ENCODE results near the gene INAVA. TPM values are rescaled to one million over a fixed set of nuclear protein-coding genes. Genes with fewer than 3 reads are reported as not detected.

INAVA gene
- total RNA-seq, 1 donor from 2014 or later: 185 TPM

GRCh38 chr1:200877839-200878551, 16.7 kb upstream of the INAVA start:
- no peaks in the 10 kb centered on the region for H3K36me3 ChIP-seq (ENCODE audit: control insufficient read depth, insufficient read depth, low read length)
- DNase-seq (ENCODE audit: low read depth): no peak
- H3K4me3 ChIP-seq (ENCODE audit: low read depth, low read length): no peak overlapping the region
- TF ChIP-seq, protein P1, sequence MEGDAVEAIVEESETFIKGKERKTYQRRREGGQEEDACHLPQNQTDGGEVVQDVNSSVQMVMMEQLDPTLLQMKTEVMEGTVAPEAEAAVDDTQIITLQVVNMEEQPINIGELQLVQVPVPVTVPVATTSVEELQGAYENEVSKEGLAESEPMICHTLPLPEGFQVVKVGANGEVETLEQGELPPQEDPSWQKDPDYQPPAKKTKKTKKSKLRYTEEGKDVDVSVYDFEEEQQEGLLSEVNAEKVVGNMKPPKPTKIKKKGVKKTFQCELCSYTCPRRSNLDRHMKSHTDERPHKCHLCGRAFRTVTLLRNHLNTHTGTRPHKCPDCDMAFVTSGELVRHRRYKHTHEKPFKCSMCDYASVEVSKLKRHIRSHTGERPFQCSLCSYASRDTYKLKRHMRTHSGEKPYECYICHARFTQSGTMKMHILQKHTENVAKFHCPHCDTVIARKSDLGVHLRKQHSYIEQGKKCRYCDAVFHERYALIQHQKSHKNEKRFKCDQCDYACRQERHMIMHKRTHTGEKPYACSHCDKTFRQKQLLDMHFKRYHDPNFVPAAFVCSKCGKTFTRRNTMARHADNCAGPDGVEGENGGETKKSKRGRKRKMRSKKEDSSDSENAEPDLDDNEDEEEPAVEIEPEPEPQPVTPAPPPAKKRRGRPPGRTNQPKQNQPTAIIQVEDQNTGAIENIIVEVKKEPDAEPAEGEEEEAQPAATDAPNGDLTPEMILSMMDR (IDR thresholded peaks at IDR 0.05; ENCODE audit: insufficient read depth, low read length, poor library complexity, severe bottlenecking): no peak
- peaks cover 14% of the 10 kb centered on the region for H3K27me3 ChIP-seq (ENCODE audit: control insufficient read depth, insufficient read depth, low read length)

GRCh38 chr1:200880212-200880611, 14.5 kb upstream of the INAVA start:
- H3K27me3 ChIP-seq (ENCODE audit: control insufficient read depth, insufficient read depth, low read length): no peaks in the 10 kb centered on the region
- H3K36me3 ChIP-seq (ENCODE audit: control insufficient read depth, insufficient read depth, low read length): no peaks in the 10 kb centered on the region
- no peak for DNase-seq (ENCODE audit: low read depth)
- TF ChIP-seq, protein P1 (IDR thresholded peaks at IDR 0.05; ENCODE audit: insufficient read depth, low read length, poor library complexity, severe bottlenecking): no peak
- H3K4me3 ChIP-seq (ENCODE audit: low read depth, low read length): no peak overlapping the region

DNA sequence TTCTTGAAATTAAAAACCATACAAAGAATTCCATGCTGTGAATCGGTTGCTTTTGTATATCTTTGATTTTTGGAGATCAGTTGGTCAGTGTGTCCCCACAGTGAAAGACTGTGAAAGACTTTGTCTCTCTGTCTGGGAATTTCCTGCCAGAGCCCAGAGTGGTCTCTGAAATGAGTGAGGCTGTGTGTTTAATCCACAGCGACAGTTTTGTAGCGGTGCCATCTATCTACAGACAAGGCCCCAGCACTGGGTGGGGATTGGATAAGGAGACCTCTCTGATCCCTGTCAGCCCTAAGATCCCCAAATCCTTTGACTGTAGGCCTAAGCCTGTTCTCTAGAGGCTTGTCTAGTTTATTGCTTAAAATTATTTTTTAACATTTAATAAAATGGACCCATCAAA, 11.6 kb upstream of the INAVA start:
- no peaks in the 10 kb centered on the region for H3K36me3 ChIP-seq (ENCODE audit: control insufficient read depth, insufficient read depth, low read length)
- no peak for DNase-seq (ENCODE audit: low read depth)
- no peak overlapping the region for H3K4me3 ChIP-seq (ENCODE audit: low read depth, low read length)
- TF ChIP-seq, protein P1 (IDR thresholded peaks at IDR 0.05; ENCODE audit: insufficient read depth, low read length, poor library complexity, severe bottlenecking): no peak
- H3K27me3 ChIP-seq (ENCODE audit: control insufficient read depth, insufficient read depth, low read length): no peaks in the 10 kb centered on the region

- H3K4me3 ChIP-seq (ENCODE audit: low read depth, low read length): no peak overlapping the region
- no peaks in the 10 kb centered on the region for H3K36me3 ChIP-seq (ENCODE audit: control insufficient read depth, insufficient read depth, low read length)
- no peaks in the 10 kb centered on the region for H3K27me3 ChIP-seq (ENCODE audit: control insufficient read depth, insufficient read depth, low read length)
- no peak for DNase-seq (ENCODE audit: low read depth)
- TF ChIP-seq, protein P1 (IDR thresholded peaks at IDR 0.05; ENCODE audit: insufficient read depth, low read length, poor library complexity, severe bottlenecking): no peak
Observed at GRCh38 chr1:200885623-200886402, 8.9 kb upstream of the INAVA start.

- Histone ChIP-seq H3K36me3 (ENCODE audit: control insufficient read depth, insufficient read depth, low read length) (no peaks in the 10 kb centered on the region), H3K4me3 (ENCODE audit: low read depth, low read length) (no peak overlapping the region), H3K27me3 (ENCODE audit: control insufficient read depth, insufficient read depth, low read length) (no peaks in the 10 kb centered on the region)
- TF ChIP-seq, protein P1 (IDR thresholded peaks at IDR 0.05; ENCODE audit: insufficient read depth, low read length, poor library complexity, severe bottlenecking): no peak
- DNase-seq (ENCODE audit: low read depth): no peak
Observed at GRCh38 chr1:200886594-200886993, 8.1 kb upstream of the INAVA start.

All from kidney epithelial cell (primary cell).